HG03342 (cell line): ENCODE results near the gene RPL10.

ENCODE experiments used
- ATAC-seq: cut with Tn5 transposase; IDR thresholded peaks from one replicate; pipeline ENCODE4 v1.9.1; 2021; ENCODE audit warnings: mild to moderate bottlenecking, moderate library complexity; ENCODE audit not compliant: unreplicated experiment

The RPL10 gene

GRCh38 chrX:154443992-154444754 is 46.0 kb downstream of the RPL10 start, which contains the start of gene FAM50A:
TSS of gene FAM50A (plus strand) at chrX:154444141. CDS start at chrX:154444236, 95 bp downstream.
- peak; percentile 69 for ATAC-seq

- peak; percentile 20 for ATAC-seq
Observed at GRCh38 chrX:154444755-154445246, 46.6 kb downstream of the RPL10 start.

GRCh38 chrX:154445776-154446175 is 47.6 kb downstream of the RPL10 start:
- ATAC-seq = no peak

GRCh38 chrX:154446430-154446829 is 48.3 kb downstream of the RPL10 start:
- no peak for ATAC-seq

- ATAC-seq = no peak
Observed at GRCh38 chrX:154448484-154448883, 50.3 kb downstream of the RPL10 start.

- no peak for ATAC-seq
Observed at GRCh38 chrX:154449618-154450017, 51.4 kb downstream of the RPL10 start.

GRCh38 chrX:154450312-154450711 is 52.1 kb downstream of the RPL10 start:
- no peak for ATAC-seq
